ENCODE results near the gene COL18A1.
A peak's percentile ranks its signal among the peaks of the same experiment; 100 is the strongest.

COL18A1 gene

DNA sequence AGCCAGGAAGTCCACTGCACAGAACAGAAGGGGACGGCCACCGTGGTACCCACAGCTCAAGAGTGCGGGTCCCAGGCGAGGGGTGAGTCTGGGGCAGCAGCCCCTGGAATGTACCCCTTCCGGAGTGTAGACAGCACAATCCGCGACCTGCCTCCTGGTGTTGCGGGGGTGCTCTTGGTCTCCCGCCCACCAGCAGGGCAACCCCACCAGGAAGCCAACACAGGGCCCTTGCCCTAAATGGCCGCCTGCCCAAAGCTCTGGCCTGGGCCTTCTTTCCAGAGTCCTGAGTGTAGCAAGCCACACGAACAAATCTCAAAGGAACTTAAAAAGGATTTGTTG, 138.4 kb downstream of the COL18A1 start:
- Histone ChIP-seq H3K27ac (peak overlapping the region in 8 of 21 experiments; percentile 73 to 90 (median 78)), H3K4me3 (peak overlapping the region in 1 of 7 experiments; percentile 71)

DNA sequence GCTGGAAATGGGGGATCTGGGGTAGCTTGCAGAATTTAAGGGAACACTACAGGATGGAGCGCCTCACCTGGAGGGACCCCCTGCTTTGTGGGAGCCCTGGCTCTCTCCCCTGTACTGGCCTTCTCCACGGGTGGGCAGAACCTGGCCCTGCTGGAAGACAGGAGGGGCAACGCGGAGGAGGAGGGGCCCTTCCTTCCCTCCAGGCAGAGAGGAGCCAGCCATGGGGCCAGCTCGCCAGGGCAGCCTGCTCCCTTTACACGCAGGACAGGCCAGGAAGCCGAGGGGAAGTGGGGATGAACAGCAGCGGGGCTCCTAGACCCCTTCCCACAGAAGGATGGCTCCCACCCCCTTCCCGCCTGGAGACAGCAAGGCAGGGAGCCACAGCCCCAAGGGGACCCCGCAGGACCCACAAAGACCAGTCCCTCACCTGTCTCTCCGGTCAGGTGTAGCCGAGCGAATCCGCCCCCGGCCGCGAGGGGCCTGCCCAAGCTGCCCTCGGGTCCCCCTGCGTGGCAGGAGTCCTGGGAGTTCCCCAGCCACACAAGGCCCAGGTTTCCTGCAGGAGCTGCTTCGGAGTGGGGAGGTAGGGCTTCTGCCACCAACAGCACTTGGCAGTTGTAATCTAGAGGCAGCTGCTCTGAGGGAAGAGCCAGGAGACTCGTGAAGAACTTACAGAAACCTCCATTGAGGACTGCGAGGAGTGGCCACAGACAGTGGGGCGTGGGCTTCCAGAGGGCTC, 138.9 kb downstream of the COL18A1 start:
- peak overlapping the region in 3 of 21 experiments; percentile 78 to 90 (median 82) for H3K27ac ChIP-seq
- H3K4me3 ChIP-seq: no peak overlapping the region

DNA sequence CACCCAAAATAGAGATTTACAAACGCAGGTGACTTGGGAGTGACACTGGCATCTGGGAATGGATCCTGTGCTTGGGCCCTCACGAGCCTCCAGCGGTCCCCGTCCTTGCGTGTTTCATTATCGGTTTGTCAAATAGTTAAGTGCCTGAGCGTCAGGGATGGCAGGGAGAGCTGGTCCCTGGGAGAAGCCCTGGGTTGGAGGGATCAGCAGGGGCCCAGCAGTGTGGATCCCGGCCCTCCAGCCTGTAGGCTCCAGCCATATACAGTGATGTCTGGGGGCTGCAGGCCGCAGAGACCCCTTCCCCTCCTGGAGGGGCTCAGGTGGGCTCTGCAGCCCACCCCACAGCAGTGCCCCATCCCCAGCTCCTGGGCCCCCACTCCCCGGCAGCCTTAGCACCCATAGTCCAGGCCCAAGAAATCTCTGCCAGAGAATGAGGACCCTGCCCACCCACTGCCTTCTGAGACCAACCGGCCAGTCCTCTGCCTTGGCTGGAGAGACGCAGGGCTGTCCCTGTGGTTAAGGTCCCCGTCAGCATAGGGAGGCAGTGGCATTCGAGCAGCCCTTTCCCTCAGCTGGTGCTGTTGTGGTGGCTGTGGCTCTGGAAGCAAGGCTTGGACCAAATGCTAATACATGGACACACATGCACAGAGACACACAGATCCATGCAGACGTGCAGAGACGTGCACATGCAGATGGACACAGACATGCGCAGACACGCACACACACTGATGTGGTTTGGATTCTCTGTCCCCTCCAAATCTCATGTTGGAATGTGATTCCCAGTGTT, 139.7 kb downstream of the COL18A1 start:
- Histone ChIP-seq H3K27ac (no peak overlapping the region), H3K4me3 (no peak overlapping the region)

DNA sequence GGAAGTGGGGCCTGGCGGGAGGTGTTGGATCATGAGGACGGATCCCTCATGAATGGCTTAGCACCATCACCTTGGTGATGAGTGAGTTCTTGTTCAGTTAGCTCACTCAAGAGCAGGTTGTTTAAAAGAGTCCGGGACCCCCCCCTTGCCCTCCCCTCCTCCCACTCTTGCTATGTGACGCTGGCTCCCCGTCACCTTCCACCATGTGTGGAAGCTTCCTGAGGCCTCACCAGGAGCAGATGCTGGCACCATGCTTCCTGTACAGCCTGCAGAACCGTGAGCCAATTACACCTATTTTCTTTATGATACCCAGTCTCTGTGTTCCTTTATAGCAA, 140.2 kb downstream of the COL18A1 start:
- no peak overlapping the region for H3K27ac ChIP-seq
- no peak overlapping the region for H3K4me3 ChIP-seq

DNA sequence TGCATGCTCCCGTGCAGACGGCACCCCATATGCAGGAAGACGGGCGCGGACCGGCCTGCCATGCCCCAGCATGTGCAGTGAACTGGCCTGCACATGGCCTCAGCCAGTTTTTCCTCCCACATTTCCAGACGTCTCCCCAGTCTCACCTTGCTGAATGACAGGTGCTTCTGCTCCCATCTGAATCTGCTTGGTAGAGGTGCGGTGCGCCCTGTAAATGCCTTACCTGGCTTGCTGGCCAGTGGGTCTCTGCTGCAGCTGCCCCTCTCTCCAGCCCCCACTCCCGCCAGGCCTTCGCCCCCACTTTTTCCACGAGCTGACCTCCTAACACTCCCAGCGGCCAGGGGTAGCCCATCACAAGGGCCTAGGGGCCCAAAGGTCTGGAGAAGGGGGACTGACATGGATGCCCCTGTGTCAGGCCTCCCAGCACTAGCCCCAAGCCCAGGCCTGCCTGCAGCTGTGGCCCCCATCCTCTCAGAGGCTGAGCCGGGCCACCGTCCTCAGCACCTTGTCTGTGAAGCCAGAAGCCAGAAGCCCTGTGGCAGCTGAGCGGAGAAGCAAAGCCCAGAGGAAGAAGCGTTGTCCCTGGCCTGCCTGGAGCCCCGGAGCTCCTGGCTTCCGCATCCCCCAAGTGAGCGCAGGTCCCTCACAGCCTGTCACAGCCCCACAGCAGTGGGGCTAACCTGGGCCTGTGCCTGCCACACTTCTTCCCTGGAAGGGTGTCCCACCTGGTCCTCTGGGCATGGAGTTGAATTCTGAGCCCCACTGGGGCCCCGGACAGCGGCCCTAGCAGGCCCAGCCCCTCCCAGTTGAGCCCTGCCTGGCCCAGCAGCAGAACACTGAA, 140.9 kb downstream of the COL18A1 start:
- Histone ChIP-seq H3K4me3 (no peak overlapping the region), H3K27ac (no peak overlapping the region)

DNA sequence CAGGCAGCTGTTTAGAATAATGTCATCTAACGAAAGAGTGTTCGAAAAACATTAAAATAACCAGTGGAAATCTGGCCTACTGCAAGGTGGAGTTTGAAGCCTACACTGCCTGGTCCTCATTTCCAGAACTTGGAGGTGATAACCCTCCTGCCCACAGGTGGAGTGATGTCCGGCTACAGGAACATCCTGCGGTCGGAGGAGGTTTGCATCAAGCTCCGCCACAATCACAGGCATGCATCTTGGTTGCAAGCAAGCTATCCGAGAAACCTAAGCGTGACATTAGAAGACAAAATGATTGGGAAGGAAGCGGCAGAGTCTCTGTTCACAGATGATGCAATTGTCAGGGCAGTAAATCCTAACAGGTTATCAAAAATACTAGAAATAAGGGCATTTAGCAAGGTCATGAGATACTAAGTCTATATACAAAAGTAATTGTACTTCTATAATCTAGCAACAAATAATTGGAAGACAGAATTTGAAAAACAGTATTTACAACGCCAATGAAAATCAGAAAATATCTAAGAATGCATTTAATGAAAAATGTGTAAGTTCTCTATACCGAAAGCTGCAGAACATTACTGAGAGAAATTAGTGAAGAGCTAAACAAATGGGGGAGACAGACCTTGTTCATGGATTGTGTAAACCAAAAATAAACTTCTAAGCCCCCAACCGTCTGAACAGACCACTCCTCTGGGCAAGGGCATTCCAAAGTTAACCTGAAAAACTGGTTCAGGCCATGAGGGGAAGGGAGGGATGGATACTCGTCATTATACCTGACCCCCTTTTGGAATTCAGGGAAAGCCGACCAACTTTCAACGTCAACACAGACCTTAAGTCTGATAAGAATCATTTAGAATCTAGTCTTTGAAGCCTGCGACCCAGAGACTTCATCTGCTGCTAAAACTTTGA, 141.9 kb downstream of the COL18A1 start:
- no peak overlapping the region for H3K27ac ChIP-seq

DNA sequence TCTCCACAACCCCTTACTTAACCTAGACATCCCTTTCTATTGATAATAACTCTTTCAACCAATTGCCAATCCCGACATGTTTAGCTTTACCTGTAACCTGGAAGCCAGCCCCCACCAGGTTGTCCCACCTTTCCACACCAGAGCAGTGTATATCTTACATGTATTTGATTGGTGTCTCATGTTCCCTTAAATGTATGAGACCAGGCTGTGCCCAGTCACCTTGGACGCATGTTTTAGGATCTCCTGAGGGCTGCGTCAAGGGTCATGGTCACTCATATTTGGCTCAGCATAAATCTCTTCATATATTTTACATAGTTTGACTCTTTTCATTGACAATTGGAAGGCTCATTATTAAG, 142.6 kb downstream of the COL18A1 start:
- Histone ChIP-seq H3K4me3 (no peak overlapping the region), H3K27ac (no peak overlapping the region)

More for the DNA sequence above, 141.9 kb downstream of the COL18A1 start:
- no peak overlapping the region for H3K4me3 ChIP-seq

DNA sequence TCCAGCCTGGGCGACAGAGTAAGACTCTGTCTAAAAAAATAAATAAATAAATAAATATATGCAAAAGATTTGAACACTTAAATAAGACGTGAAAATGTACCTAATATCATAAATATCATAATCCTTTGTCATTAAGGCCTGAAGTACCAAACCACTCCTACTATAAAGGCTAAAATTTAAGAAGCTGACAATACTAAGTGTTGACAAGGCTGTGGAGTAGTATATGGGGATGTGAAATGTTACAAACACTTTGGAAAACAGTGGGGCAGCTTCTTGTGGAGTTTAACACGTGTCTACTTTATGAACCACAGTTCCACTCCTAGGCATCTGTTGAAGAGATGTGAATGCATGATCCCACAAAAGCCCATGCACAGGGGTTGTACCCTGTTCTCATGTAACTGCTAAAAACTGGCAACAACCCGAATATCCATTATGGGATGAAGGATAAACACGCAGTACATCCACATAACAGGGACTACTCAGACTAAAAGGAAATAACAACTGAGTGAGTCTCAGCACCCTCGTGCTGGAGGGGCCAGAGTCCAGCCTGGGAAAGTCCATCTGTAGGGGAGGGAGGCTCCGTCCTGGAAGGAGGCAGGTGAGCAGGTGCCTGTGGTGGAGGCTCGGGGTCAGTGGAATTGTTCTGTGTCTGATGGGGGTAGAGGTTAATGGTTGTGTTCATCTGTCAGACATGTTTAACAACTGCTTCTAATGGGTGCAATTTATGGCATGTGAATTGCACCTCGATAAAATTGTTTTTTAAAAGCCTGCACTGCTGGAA, 143.9 kb downstream of the COL18A1 start:
- no peak overlapping the region for H3K4me3 ChIP-seq
- H3K27ac ChIP-seq: no peak overlapping the region

DNA sequence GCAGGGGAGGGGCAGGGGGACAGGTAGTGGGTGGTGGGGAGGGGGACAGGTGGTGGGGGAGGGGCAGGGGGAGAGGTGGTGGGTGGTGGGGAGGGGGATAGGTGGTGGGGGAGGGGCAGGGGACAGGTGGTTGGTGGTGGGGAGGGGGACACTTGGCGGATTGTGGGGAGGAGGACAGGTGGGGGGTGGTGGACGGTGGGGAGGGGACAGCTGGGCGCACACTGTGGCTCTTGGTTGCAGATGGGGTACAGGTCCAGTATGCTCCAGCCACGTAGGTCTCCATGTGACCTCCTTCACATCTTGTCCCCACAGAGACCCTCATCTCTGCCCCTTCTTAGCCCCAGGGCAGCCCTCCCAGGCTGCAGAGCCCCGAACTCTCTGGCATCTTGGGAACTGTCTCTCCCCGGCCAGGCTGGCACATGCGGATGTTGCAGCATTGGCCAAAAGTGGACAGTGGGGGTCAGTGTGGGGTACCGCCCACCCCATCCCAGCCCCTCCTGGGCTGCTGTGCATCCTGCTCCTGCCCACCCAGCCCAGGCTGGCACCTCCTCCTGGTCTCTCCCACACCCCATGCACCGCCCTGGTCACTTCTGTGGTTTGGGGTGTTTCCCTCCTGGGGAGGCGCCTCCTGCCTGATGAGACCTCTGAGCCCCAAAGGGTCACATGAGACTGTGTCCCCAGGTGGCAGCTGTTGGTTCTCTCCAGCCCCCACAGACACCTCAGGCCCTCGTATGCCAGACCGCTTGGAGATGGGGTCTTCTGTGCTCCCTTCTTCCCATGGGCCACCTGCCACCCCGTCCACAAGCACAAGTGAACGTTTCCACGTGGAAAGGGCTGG, 144.9 kb downstream of the COL18A1 start:
- H3K27ac ChIP-seq: peak overlapping the region in 17 of 21 experiments; percentile 0 to 84 (median 61)
- H3K4me3 ChIP-seq: no peak overlapping the region

DNA sequence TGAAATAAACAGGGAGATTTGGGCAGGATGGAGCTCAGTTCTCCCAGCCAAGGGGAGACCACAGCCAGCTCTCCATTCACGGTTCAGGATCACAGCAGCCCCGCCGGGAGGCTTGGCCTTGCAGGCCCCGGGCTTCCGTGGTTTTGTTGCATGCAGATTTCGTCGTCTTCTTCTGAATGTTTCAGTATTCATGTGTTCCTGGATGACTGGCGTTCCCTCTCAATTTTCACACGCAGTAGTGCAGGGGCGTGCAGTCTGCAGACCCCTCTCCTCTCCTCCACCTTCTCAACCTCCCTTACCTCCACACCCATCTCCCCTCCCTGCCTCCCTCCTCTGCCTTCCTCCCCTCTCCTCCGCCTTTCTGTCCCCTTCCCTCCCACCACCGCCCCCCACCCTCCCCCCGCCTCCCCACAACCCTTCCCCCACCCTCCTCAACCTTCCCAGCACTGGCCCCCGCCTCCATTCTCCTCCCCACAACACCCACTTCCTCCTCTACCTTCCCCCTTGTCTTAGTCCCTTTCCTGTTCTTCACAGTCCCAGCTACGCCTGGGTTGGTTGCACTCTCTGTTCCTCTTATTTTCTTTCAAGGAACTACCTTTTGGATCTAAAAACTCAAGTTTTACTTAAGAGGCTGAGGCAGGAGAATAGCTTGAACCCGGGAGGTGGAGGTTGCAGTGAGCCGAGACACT, 145.7 kb downstream of the COL18A1 start:
- H3K27ac ChIP-seq: peak overlapping the region in 18 of 21 experiments; percentile 34 to 84 (median 65)
- H3K4me3 ChIP-seq: no peak overlapping the region

DNA sequence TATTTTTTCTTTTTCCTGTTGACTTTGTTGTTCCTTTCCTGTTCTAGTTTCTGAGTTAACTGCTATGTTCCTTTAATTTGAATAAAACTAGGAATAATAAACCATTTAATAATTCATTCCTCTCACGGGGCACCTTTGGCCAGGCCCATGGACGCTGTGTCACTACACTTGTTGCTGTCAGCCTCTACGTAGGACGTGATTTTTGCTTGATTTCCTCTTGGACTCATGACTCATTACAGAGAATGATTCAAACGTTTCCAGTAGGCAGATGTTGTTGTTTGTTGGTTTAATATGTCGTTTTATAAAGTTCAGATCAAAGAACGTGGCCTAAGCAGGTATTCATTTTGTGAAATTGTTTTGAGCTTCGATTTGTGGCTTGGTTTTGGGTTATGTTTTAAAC, 146.4 kb downstream of the COL18A1 start:
- H3K27ac ChIP-seq: peak overlapping the region in 17 of 21 experiments; percentile 34 to 84 (median 65)

DNA sequence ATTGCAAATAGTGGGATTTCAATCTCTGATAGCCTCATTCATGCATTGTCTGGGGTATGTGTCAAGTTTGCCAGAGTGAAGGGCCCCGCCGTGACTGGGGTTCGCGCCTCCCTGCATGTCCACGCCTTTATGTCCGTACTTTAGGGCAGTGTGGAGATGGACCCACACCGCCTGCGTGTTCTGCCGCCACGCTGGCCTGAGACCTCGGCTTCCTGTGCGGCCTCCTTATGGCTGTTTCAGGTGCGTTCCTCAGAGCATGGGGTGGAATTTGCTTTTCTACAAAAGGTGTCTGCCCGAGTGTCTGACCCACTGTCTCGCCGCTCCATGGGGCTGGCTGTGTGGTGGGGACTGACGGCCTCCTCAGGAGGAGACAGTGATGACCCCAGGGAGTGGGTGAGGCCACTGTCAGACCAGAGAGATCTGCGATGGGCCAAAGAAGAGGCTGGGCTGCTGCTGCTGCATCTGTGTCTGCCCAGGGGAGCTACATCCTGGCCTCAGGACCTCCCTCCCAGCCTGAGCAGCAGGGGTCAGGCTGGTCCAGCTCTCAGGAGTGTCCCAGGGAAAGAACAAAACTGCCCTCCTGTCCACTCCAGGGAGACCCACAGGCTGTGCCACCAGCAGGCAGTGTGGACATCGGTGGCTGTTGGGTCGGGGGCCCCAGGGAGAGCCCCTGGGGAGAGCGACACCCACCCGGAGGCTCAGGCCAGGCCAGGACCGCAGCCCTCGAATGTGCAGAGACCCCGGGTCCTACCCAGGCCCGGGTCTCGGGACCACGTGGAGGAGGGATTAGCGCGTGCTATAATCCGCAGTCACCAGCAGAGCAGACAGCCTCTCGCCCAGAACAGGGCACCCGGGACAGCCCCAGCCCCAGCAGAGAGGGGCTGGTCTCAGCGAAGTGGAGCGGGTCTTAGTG, 147.1 kb downstream of the COL18A1 start:
- Histone ChIP-seq H3K4me3 (no peak overlapping the region), H3K27ac (peak overlapping the region in 19 of 21 experiments; percentile 19 to 84 (median 64))

More for the DNA sequence above, 146.4 kb downstream of the COL18A1 start:
- H3K4me3 ChIP-seq: no peak overlapping the region

DNA sequence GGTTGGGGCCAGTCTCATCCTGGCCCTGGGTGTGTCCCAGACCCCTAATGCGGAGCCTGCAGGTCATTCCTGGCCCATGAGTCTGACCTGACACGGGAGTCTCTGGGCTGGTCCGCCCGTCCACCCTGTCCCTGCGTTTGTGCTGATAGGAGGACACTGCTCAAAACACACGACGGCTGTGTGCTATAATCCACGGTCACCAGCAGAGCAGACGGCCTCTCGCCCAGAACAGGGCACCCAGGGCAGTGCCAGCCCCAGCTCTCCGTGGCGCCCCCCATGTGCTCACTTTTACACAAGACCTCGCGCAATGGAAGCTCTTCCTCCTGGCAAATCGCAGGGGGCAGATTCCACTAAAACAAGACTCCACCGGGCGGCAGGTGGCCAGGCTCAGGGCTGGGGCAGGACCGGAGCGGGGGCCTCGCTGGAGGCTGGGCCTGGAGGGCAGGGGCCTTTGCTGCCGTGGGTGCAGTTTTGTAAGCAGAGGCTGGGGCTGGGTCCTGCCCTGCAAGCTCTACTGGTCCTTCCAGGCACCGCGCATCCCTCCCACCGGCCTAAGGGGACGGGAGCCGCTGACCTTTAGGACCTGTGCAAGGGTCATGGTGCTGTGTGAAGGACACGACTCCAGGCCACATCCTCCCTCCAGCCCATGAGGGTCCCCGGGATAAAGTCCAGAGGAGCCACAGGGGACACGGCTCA, 147.9 kb downstream of the COL18A1 start:
- peak overlapping the region in 6 of 21 experiments; percentile 34 to 84 (median 68) for H3K27ac ChIP-seq
- H3K4me3 ChIP-seq: no peak overlapping the region

DNA sequence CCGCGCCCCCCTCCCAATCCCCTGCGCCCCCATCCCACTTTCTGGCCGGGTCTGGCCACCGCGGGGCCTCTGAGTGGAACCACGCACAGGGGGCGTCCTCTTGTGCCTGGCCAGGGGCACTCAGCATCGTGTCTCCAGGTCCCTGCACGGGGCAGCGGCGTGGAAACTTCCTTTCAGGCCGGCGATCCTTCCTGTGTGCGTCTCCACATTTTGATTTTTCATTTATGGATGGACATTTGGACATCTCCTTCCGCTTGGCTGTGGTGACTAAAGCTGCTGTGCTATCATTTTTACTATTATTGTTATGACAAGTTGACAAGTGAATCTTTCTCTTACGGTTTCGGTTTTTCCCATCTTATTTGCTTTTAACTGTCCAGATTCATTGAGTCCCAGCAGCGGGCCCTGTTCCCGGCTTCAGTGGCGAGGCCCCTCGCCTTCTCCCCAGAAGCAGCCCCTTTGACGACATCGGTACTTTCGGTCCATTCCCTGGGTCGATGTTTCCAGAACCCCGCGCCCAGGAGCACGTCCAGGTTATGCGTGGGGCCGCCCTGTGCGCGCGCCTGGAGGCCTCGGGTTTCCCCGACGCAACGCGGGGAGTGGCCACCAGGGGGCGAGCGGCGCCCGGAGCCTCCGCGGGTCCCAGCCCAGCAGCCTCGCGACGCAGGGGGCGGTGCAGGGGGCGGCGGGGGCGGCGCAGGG, 149.7 kb downstream of the COL18A1 start:
- peak overlapping the region in 18 of 21 experiments; percentile 26 to 81 (median 69) for H3K27ac ChIP-seq

DNA sequence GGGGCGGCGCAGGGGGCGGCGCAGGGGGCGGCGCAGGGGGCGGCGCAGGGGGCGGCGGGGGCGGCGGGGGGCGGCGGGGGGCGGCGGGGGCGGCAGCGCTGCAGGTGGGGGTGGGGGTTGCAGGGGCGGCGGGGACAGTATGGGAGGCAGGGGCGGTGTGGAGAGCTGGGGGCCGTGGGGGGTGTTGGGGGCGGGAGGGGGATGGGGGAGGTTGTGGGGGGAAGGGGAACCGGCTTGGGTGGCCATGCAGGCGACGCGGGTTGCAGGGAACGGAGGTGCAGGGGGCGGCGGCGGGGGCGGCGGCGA, 150.2 kb downstream of the COL18A1 start:
- Histone ChIP-seq H3K27ac (peak overlapping the region in 16 of 21 experiments; percentile 8 to 77 (median 58)), H3K4me3 (peak overlapping the region; percentile 31 to 50 (median 35))

More for the DNA sequence above, 149.7 kb downstream of the COL18A1 start:
- peak overlapping the region; percentile 42 to 60 (median 46) for H3K4me3 ChIP-seq

All from skin epidermis (tissue), 12 donors.